IMR-90 (cell line): ENCODE data around the gene ERG. TPM values are rescaled to one million over a fixed set of nuclear protein-coding genes. Genes with fewer than 3 reads are reported as not detected.

Experiments used
- ATAC-seq: fragments of 200-7000 bp; cut with Tn5 transposase; 2 replicates; pipeline ENCODE4 v1.9.1; 2020; ENCODE audit warnings: low read depth, mild to moderate bottlenecking, moderate library complexity
- BruUV-seq: library from RNA; stranded (reverse); fragments of 400-500 nt; replicated peaks from 2 replicates; lab custom pipeline; 2021; lab: Mats Ljungman, UMichigan
- CTCF ChIA-PET: fragments of 300-600 bp; formaldehyde crosslinking; extraction: SDS; loops from one replicate; lab custom pipeline; 2021; ENCODE audit warnings: antibody characterized with exemption; lab: Yijun Ruan, JAX
- POLR2A ChIA-PET: fragments of 300-600 bp; sonication (Branson Sonifier 250); formaldehyde crosslinking; loops from one replicate; lab custom pipeline; 2022; ENCODE audit warnings: antibody characterized with exemption; ENCODE audit not compliant: unreplicated experiment; lab: Charles Lee
- DNase-seq: peaks from one replicate; pipeline ENCODE4 v3.0.0; 2013
- H2AFZ ChIP-seq: replicated peaks from 2 replicates; pipeline ENCODE3; 2013; ENCODE audit warnings: low read length, mild to moderate bottlenecking; ENCODE audit not compliant: poor library complexity
- H2AK5ac ChIP-seq: 2 replicates; pipeline ENCODE4 v1.6.1; 2013; ENCODE audit warnings: low read depth, low read length, inconsistent platforms
- H2AK9ac ChIP-seq: replicated peaks from 2 replicates; pipeline ENCODE3; 2013; ENCODE audit warnings: mild to moderate bottlenecking, low read depth, low read length, moderate library complexity; ENCODE audit not compliant: poor library complexity
- H2BK120ac ChIP-seq: 2 replicates; pipeline ENCODE4 v1.6.1; 2013; ENCODE audit warnings: low read depth, low read length, inconsistent platforms
- H2BK15ac ChIP-seq: 3 replicates; pipeline ENCODE4 v1.6.1; 2013; ENCODE audit warnings: low read depth, low read length, inconsistent platforms
- H2BK20ac ChIP-seq: 2 replicates; pipeline ENCODE4 v1.6.1; 2013; ENCODE audit warnings: low read depth, mild to moderate bottlenecking, inconsistent platforms, low read length, moderate library complexity
- H2BK5ac ChIP-seq: 2 replicates; pipeline ENCODE4 v1.6.1; 2013; ENCODE audit warnings: mild to moderate bottlenecking, low read depth, low read length, inconsistent platforms; ENCODE audit not compliant: poor library complexity, severe bottlenecking
- H3K14ac ChIP-seq: replicated peaks from 2 replicates; pipeline ENCODE4 v1.6.1; 2013; ENCODE audit warnings: low read depth, low read length, inconsistent platforms
- H3K18ac ChIP-seq: 2 replicates; pipeline ENCODE4 v1.6.1; 2013; ENCODE audit warnings: low read depth, low read length, control low read depth
- H3K23ac ChIP-seq: 2 replicates; pipeline ENCODE4 v1.6.1; 2013; ENCODE audit warnings: low read depth, low read length, inconsistent platforms
- H3K27ac ChIP-seq: 2 replicates; pipeline ENCODE4 v1.5.1; 2013; ENCODE audit warnings: mild to moderate bottlenecking, control low read depth, low read length; ENCODE audit not compliant: insufficient read depth
- H3K27me3 ChIP-seq: 2 replicates; pipeline ENCODE4 v1.6.1; 2013; ENCODE audit warnings: low read length; ENCODE audit not compliant: control insufficient read depth, insufficient read depth
- H3K36me3 ChIP-seq: 2 replicates; pipeline ENCODE4 v1.6.1; 2013; ENCODE audit warnings: low read length, mixed read lengths; ENCODE audit not compliant: control insufficient read depth, insufficient read depth
- H3K4ac ChIP-seq: 2 replicates; pipeline ENCODE4 v1.6.1; 2013; ENCODE audit warnings: low read depth, low read length, inconsistent platforms
- H3K4me1 ChIP-seq: 2 replicates; pipeline ENCODE4 v1.6.1; 2013; ENCODE audit warnings: low read length, mixed read lengths; ENCODE audit not compliant: control insufficient read depth, insufficient read depth
- H3K4me2 ChIP-seq: 2 replicates; pipeline ENCODE4 v1.6.1; 2013; ENCODE audit warnings: low read depth, mild to moderate bottlenecking, control low read depth, low read length, moderate library complexity
- H3K4me3 ChIP-seq: 2 replicates; pipeline ENCODE4 v1.5.1; 2013; ENCODE audit warnings: low read depth, mild to moderate bottlenecking, control low read depth, low read length, moderate library complexity; ENCODE audit not compliant: insufficient read depth
- H3K56ac ChIP-seq: 2 replicates; pipeline ENCODE4 v1.6.1; 2013; ENCODE audit warnings: low read length, inconsistent platforms; ENCODE audit not compliant: insufficient read depth; ENCODE audit errors: extremely low read depth
- H3K79me1 ChIP-seq, 2 experiments: 2 replicates each; pipeline ENCODE4 v1.6.1; 2013; ENCODE audit warnings: low read length in 2 of 2, inconsistent platforms in 1 of 2, low read depth in 1 of 2
- H3K9ac ChIP-seq: 2 replicates; pipeline ENCODE4 v1.6.1; 2013; ENCODE audit warnings: low read depth, low read length, control low read depth
- H3K9me1 ChIP-seq: 2 replicates; pipeline ENCODE4 v1.6.1; 2013; ENCODE audit warnings: low read length, inconsistent platforms; ENCODE audit not compliant: insufficient read depth
- H3K9me3 ChIP-seq: 2 replicates; pipeline ENCODE4 v1.6.1; 2013; ENCODE audit warnings: low read length; ENCODE audit not compliant: control insufficient read depth, insufficient read depth
- H4K20me1 ChIP-seq: 2 replicates; pipeline ENCODE4 v1.6.1; 2013; ENCODE audit warnings: low read length, inconsistent platforms; ENCODE audit not compliant: insufficient read depth
- H4K5ac ChIP-seq: 2 replicates; pipeline ENCODE4 v1.6.1; 2013; ENCODE audit warnings: mild to moderate bottlenecking, low read depth, low read length, control low read depth
- H4K8ac ChIP-seq, 2 experiments: 2 replicates each; pipeline ENCODE4 v1.6.1; 2013; ENCODE audit warnings: low read depth in 2 of 2, low read length in 2 of 2, control low read depth in 1 of 2, inconsistent platforms in 1 of 2
- H4K91ac ChIP-seq: 2 replicates; pipeline ENCODE4 v1.6.1; 2013; ENCODE audit warnings: low read depth, low read length, inconsistent platforms; ENCODE audit not compliant: insufficient read depth
- BHLHE40 ChIP-seq: fragments of 150-350 bp; IDR thresholded peaks from 2 replicates; pipeline ENCODE4 v1.6.1; 2016; ENCODE audit warnings: mild to moderate bottlenecking, low read depth, low read length
- CHD1 ChIP-seq: IDR thresholded peaks from 2 replicates; pipeline ENCODE4 v1.6.1; 2012; ENCODE audit warnings: low read depth, low read length, improper control_type of control experiment
- CTCF ChIP-seq: conservative IDR thresholded peaks from 2 replicates; pipeline ENCODE4 v1.5.1; 2012; ENCODE audit warnings: mild to moderate bottlenecking, low read depth, low read length, improper control_type of control experiment
- MAFK ChIP-seq: IDR thresholded peaks from 2 replicates; pipeline ENCODE4 v1.6.1; 2012; ENCODE audit warnings: low read depth, low read length, improper control_type of control experiment
- MAZ ChIP-seq: IDR thresholded peaks from 2 replicates; pipeline ENCODE4 v1.6.1; 2012; ENCODE audit warnings: low read depth, mild to moderate bottlenecking, low read length, improper control_type of control experiment, moderate library complexity, borderline replicate concordance
- MXI1 ChIP-seq: IDR thresholded peaks from 2 replicates; pipeline ENCODE4 v1.6.1; 2012; ENCODE audit warnings: low read depth, mild to moderate bottlenecking, low read length, moderate library complexity, borderline replicate concordance
- NFE2L2 ChIP-seq: fragments of 150-350 bp; IDR thresholded peaks from 2 replicates; pipeline ENCODE4 v1.6.1; 2016; ENCODE audit warnings: low read depth, mild to moderate bottlenecking, low read length
- RCOR1 ChIP-seq: IDR thresholded peaks from 2 replicates; pipeline ENCODE4 v1.6.1; 2012; ENCODE audit warnings: mild to moderate bottlenecking, low read length, improper control_type of control experiment; ENCODE audit not compliant: insufficient replicate concordance
- RFX5 ChIP-seq: IDR thresholded peaks from 2 replicates; pipeline ENCODE4 v1.8.0; 2012; ENCODE audit warnings: low read depth, mild to moderate bottlenecking, low read length, moderate library complexity
- SMC3 ChIP-seq: fragments of 150-350 bp; IDR thresholded peaks from 2 replicates; pipeline ENCODE4 v1.6.1; 2016; ENCODE audit warnings: low read depth, mild to moderate bottlenecking, antibody characterized with exemption, low read length, moderate library complexity
- USF2 ChIP-seq: fragments of 150-350 bp; IDR thresholded peaks from 2 replicates; pipeline ENCODE4 v1.6.1; 2017; ENCODE audit warnings: mild to moderate bottlenecking, antibody characterized with exemption, low read length, low read depth
- WGBS, 2 experiments: methylation state at CpG; one replicate each; pipeline versions ENCODE4 v1.1.5 to v1.1.7; 2013; ENCODE audit warnings: missing lambda C conversion rate in 2 of 2; ENCODE audit not compliant: insufficient read length in 1 of 2; ENCODE audit errors: extremely low coverage in 2 of 2; 5-methylcytosine and 5-hydroxymethylcytosine counted together
- dilution Hi-C: fragments of 300-500 bp; cut with HindIII; formaldehyde crosslinking; loops from one replicate; pipeline ENCODE4 v1.14.3; 2018; ENCODE audit warnings: low sequenced_read_pairs; ENCODE audit not compliant: unreplicated experiment
- in situ Hi-C: fragments of 300-500 bp; cut with MboI; formaldehyde crosslinking; loops from 3 replicates; pipeline ENCODE4 v1.14.3; 2019; ENCODE audit warnings: low sequenced_read_pairs, inconsistent platforms, mixed read lengths
- intact Hi-C: fragments of 100-400 bp; cut with micrococcal nuclease; formaldehyde crosslinking; loops from 2 replicates; pipeline ENCODE4 v1.10.0; 2022
- polyA plus RNA-seq, 3 experiments: library from polyadenylated mRNA; depleted of rRNA; stranded (reverse); fragments of >200 nt; gene quantifications; 2 replicates each; pipeline ENCODE4 v1.2.3, GENCODE V29; 2012; ENCODE audit warnings: low replicate concordance in 1 of 3
- total RNA-seq: library from RNA; depleted of rRNA; stranded (reverse); fragments of >200 nt; gene quantifications from 2 replicates; pipeline ENCODE4 v1.2.3, GENCODE V29; 2012

The ERG gene
- total and polyA plus RNA-seq, 2 of the 4 experiments (the other 2 are of a cell fraction): not detected

- H2AFZ ChIP-seq: no peak overlapping the region
- no peak overlapping the region for H3K9ac ChIP-seq
- no peak overlapping the region for H3K4me3 ChIP-seq
- H2BK120ac ChIP-seq: no peak overlapping the region
- ATAC-seq (no peak), DNase-seq (no peak)
- H3K14ac ChIP-seq: no peak overlapping the region
- no peak overlapping the region for H2AK9ac ChIP-seq
- no peaks in the 10 kb centered on the region for H3K9me1 ChIP-seq
- no peaks in the 10 kb centered on the region for H3K79me1 ChIP-seq
- no peak overlapping the region for H3K27ac ChIP-seq
- H2BK20ac ChIP-seq: no peak overlapping the region
- no peak overlapping the region for H2BK15ac ChIP-seq
- no peak overlapping the region for H3K18ac ChIP-seq
- ChIA-PET POLR2A (no interaction called here), CTCF (interaction anchor here (1.1 kb wide), 1 partner anchor 93 kb away, joined by 3 read pairs; no protein-coding TSS in a partner anchor)
- in situ Hi-C loops: no loop called here
- no peaks in the 10 kb centered on the region for H3K4me1 ChIP-seq
- no peak overlapping the region for H2BK5ac ChIP-seq
- no peaks in the 10 kb centered on the region for H3K9me3 ChIP-seq
- H3K27me3 ChIP-seq: peaks cover 9% of the 10 kb centered on the region
- no peak overlapping the region for H3K4me2 ChIP-seq
- intact Hi-C loops: no loop called here
- BruUV-seq: no TSS peak
- no CpG with 5 or more reads among the region's 1 CpG for WGBS, 2 experiments
- no peaks in the 10 kb centered on the region for H3K36me3 ChIP-seq
- no peak overlapping the region for H4K8ac ChIP-seq
- no peak overlapping the region for H3K4ac ChIP-seq
- no peak overlapping the region for H3K56ac ChIP-seq
- no peak overlapping the region for H4K91ac ChIP-seq
- dilution Hi-C loops: no loop called here
- TF ChIP-seq SMC3: no peak
- no peak for TF ChIP-seq CTCF
- TF ChIP-seq RFX5: no peak
- TF ChIP-seq NFE2L2: no peak
- no peak for TF ChIP-seq BHLHE40
- no peak for TF ChIP-seq CHD1
- TF ChIP-seq MAFK: no peak
- TF ChIP-seq MAZ: no peak
- no peak for TF ChIP-seq MXI1
- no peak for TF ChIP-seq RCOR1
- TF ChIP-seq USF2: no peak
- no peaks in the 10 kb centered on the region for H4K20me1 ChIP-seq
- H3K23ac ChIP-seq: no peak overlapping the region
- H4K5ac ChIP-seq: no peak overlapping the region
- H2AK5ac ChIP-seq: no peak overlapping the region
These were observed 28.6 kb downstream of the ERG start for GRCh38 chr21:38469642-38470041.
